Ascending aorta (tissue), 2 donors: Measurements from ENCODE around the gene KLHDC7B. TPM values are rescaled to one million over a fixed set of nuclear protein-coding genes. Genes with fewer than 3 reads are reported as not detected.
A peak's percentile ranks its signal among the peaks of the same experiment; 100 is the strongest.
"Not testable (repeated sequence)": the region's sequence is repeated elsewhere in the genome, so short reads cannot be mapped to it uniquely, and the experiment has no call there.

ENCODE experiments used
- DNase-seq, 2 donors: peaks; one replicate each; pipeline ENCODE4 v3.0.0-alpha.2; 2019; ENCODE audit warnings: low spot score in 2 of 2
- H3K27ac ChIP-seq, 2 donors: fragments of 200-600 bp; sonication (generic); one replicate each; pipeline ENCODE4 v1.5.1; 2016 to 2017; ENCODE audit warnings: mild to moderate bottlenecking in 1 of 2
- H3K27me3 ChIP-seq: fragments of 200-600 bp; sonication (generic); one replicate; pipeline ENCODE4 v1.5.1; 2017
- H3K36me3 ChIP-seq, 2 donors: fragments of 200-600 bp; sonication (generic); one replicate each; pipeline ENCODE4 v1.5.1; 2016
- H3K4me1 ChIP-seq, 2 donors: fragments of 200-600 bp; sonication (generic); one replicate each; pipeline ENCODE4 v1.5.1; 2016 to 2017; ENCODE audit warnings: mild to moderate bottlenecking in 1 of 2
- H3K4me3 ChIP-seq, 2 donors: fragments of 200-600 bp; sonication (generic); one replicate each; pipeline ENCODE4 v1.5.1; 2016 to 2017; ENCODE audit warnings: mild to moderate bottlenecking in 1 of 2
- H3K9me3 ChIP-seq, 2 donors: fragments of 200-600 bp; sonication (generic); one replicate each; pipeline ENCODE4 v1.5.1; 2016
- intact Hi-C: fragments of 100-400 bp; cut with DNase I; formaldehyde crosslinking; loops from one replicate; pipeline ENCODE4 v1.15.1; 2023
- total RNA-seq: library from RNA; depleted of rRNA; stranded (reverse); fragments of >200 nt; gene quantifications from one replicate; pipeline ENCODE4 v1.1.0, GENCODE V29; 2016
- TF ChIP-seq, protein P1 (sequence below), 3 experiments: fragments of 200-600 bp in 2 of 3; fragments of 450-650 bp in 1 of 3; sonication (generic) in 2 of 3; IDR thresholded peaks; one replicate each; pipeline ENCODE4 v1.5.1; 2016 to 2019; ENCODE audit warnings: antibody characterized with exemption in 3 of 3, mild to moderate bottlenecking in 1 of 3, moderate library complexity in 1 of 3

KLHDC7B gene
- total RNA-seq, 1 donor from 2014 or later = not detected

DNA sequence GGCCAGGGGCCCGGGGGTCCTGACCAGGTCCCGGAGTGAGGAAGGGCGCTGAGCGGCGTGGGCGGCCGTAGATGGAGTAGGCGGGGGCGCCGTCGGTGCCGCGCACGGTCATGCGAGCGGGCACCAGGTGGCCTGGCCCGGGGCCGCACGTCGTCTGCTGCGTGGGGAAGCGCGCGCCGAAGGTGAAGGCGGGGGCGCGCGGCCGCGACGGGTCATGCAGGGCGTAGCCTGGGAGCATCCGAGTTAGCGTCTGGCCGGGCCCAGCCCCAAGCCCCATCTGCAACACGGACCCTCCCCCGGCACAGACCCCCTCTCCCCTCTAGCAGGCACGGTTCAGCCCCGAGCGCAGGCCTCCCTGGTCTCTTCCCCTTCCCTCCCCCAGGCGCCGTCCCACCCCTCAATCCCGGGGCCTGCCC is 14.1 kb upstream of the KLHDC7B start:
- Histone ChIP-seq H3K27me3 (peaks cover 11% of the 10 kb centered on the region), H3K9me3 (no peaks in the 10 kb centered on the region), H3K4me1 (peaks cover 14 to 27% of the 10 kb centered on the region in 2 donors)

DNA sequence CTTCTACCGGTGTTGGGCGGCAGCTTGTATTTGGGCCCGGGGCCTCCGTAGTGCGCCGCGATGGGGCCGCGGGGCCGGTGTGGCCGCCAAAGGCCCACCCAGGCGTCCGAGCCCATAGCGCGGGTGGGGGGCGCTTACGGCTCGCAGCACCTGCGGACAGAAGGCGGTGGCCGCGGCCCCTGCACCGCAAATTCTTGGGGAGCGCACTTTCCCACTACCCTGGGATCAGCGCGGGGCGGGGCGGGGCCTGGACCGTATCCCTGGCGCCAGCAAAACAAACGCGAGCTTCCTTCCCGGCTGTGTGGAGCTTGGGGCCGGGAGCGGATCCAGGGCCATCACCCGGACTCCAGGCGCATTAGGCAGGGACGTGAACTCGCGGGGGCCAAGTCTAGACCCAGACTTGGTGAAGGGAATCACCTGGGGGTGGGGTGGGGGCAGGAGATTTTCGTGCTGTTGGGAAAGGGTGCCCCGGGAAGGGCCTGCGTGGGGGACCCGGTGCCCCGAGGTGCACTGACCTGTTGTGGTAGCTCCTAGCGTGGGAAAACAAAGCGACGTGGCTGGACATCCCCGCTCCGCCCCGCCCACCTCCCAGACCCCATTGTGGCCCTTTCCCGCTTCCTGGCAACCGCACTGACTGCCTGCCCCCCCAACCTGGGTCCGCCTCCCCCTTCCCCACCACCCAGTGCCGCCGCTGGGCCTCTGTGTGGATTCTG is 13.6 kb upstream of the KLHDC7B start:
- TF ChIP-seq, protein P1, sequence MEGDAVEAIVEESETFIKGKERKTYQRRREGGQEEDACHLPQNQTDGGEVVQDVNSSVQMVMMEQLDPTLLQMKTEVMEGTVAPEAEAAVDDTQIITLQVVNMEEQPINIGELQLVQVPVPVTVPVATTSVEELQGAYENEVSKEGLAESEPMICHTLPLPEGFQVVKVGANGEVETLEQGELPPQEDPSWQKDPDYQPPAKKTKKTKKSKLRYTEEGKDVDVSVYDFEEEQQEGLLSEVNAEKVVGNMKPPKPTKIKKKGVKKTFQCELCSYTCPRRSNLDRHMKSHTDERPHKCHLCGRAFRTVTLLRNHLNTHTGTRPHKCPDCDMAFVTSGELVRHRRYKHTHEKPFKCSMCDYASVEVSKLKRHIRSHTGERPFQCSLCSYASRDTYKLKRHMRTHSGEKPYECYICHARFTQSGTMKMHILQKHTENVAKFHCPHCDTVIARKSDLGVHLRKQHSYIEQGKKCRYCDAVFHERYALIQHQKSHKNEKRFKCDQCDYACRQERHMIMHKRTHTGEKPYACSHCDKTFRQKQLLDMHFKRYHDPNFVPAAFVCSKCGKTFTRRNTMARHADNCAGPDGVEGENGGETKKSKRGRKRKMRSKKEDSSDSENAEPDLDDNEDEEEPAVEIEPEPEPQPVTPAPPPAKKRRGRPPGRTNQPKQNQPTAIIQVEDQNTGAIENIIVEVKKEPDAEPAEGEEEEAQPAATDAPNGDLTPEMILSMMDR (IDR thresholded peaks at IDR 0.05) = no peak
- peak in 1 of 2 donors; percentile 87 for DNase-seq
- H3K27ac ChIP-seq = peak overlapping the region; percentile 80 to 91
- intact Hi-C loops = no loop called here
- peak overlapping the region; percentile 61 to 78 for H3K4me3 ChIP-seq
- no peaks in the 10 kb centered on the region for H3K9me3 ChIP-seq
- peaks cover 11% of the 10 kb centered on the region for H3K27me3 ChIP-seq
- no peaks in the 10 kb centered on the region for H3K36me3 ChIP-seq
- peaks cover 12 to 24% of the 10 kb centered on the region in 2 donors for H3K4me1 ChIP-seq

More for the DNA sequence above, 14.1 kb upstream of the KLHDC7B start:
- Histone ChIP-seq H3K4me3 (peak overlapping the region; percentile 61 to 78), H3K36me3 (no peaks in the 10 kb centered on the region), H3K27ac (peak overlapping the region; percentile 80 to 91)
- peak in 1 of 2 donors; percentile 77 for DNase-seq
- TF ChIP-seq, protein P1 (IDR thresholded peaks at IDR 0.05) = no peak
- intact Hi-C loops = no loop called here

DNA sequence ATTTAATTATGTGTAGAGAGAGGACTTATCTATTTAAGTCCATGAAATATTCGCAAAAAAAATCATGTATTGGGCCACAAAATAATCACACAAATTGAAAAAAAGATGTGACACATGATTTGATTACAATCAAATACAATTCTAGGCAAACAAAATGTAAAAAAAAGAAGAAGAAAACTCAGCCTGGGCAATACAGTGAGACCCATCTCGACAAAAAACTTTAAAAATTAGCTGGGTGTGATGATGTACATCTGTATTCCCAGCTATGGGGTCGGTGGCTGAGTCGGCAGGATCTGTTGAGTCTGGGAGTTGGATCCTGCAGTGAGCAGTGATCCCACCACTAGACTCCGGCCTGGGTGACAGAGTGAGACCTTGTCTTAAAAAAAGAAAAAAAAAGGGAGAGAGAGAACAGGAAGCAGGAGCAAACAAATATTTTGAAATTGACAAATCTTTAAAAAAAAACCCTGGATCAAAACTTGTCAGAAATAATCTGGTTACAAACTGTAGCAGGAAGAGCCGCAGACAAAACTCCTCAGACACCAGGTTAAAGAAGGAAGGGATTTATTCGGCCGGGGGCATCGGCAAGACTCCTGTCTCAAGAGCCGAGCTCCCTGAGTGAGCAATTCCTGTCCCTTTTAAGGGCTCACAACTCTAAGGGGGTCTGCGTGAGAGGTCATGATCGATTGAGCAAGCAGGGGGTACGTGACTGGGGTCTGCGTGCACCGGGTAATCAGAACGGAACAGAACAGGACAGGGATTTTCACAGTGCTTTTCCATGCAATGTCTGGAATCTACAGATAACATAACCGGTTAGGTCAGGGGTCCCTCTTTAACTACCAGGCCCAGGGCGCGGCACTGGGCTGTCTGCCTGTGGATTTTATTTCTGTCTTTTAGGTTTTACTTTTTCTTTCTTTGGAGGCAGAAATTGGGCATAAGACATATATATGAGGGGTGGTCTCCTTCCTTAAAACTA is 12.6 kb upstream of the KLHDC7B start:
- peak overlapping the region; percentile 80 to 91 for H3K27ac ChIP-seq
- intact Hi-C loops = no loop called here
- H3K36me3 ChIP-seq = no peaks in the 10 kb centered on the region
- DNase-seq = no peak
- TF ChIP-seq, protein P1 (IDR thresholded peaks at IDR 0.05) = no peak
- peaks cover 11% of the 10 kb centered on the region for H3K27me3 ChIP-seq
- H3K9me3 ChIP-seq = no peaks in the 10 kb centered on the region
- peaks cover 12 to 24% of the 10 kb centered on the region in 2 donors for H3K4me1 ChIP-seq
- H3K4me3 ChIP-seq = no peak overlapping the region

DNA sequence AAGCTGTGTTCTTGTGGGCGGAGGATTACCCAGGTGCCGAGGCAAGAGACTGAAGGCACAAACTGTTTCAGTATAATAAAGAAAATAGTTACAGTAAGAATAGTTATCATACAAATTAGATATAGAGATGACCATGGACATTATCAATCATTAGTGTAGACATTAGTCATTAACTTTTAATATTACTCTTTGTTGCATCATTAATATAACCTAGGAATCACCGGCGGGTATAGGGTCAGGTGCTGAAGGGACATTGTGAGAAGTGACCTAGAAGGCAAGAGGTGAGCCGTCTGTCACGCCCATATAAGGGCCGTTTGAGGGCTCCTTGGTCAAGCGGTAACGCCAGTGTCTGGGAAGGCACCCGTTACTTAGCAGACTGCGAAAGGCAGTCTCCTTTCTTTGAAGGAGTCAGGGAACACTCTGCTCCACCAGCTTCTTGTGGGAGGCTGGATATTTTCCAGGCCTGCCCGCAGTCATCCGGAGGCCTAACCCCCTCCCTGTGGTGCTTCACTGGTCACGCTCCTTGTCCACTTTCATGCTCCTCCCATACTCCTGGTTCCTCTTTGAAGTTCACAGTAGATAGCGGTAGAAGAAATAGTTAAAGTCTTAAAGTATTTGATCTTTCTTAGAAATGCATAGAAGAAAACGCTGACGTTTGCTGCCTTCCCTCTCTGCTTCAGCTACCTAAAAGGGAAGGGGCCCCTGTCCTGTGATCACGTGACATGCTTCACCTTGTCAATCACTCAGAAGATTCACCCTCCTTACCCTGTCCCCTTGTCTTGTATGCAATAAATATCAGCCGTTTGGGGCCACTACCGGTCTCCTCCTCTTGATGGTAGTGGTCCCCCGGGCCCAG is 11.6 kb upstream of the KLHDC7B start:
- H3K27ac ChIP-seq, H3K36me3 ChIP-seq, DNase-seq, H3K9me3 ChIP-seq, H3K4me3 ChIP-seq, intact Hi-C loops: not testable (repeated sequence)
- Histone ChIP-seq H3K27me3 (peaks cover 11% of the 10 kb centered on the region), H3K4me1 (peaks cover 12 to 28% of the 10 kb centered on the region in 2 donors)

DNA sequence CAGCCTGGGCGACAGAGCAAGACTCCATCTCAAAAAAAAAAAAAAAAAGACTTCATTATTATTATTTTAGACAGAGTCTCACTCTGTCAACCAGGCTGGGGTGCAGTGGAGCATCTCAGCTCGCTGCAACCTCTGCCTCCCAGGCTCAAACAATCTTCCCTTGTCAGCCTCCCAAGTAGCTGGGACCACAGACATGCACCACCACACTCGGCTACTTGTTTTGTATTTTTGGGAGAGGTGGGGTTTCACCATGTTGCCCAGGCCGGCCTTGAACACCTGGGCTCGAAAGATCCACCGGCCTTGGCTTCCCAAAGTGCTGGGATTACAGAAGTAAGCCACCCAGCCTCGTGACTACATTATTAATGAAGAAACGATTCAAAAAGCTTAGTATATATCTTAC is 10.6 kb upstream of the KLHDC7B start:
- Histone ChIP-seq H3K27ac (no peak overlapping the region), H3K4me1 (peaks cover 12 to 25% of the 10 kb centered on the region in 2 donors), H3K36me3 (no peaks in the 10 kb centered on the region), H3K27me3 (peaks cover 11% of the 10 kb centered on the region), H3K9me3 (no peaks in the 10 kb centered on the region), H3K4me3 (no peak overlapping the region)
- DNase-seq = no peak
- TF ChIP-seq, protein P1 (IDR thresholded peaks at IDR 0.05) = no peak
- intact Hi-C loops = no loop called here
